Left renal cortex interstitium (tissue), 4 donors: Measurements from ENCODE around the gene TTLL11. TPM values are rescaled to one million over a fixed set of nuclear protein-coding genes. Genes with fewer than 3 reads are reported as not detected.

Experiments
- DNase-seq, 4 donors: peaks; one replicate each; pipeline ENCODE4 v3.0.0-alpha.2; 2013; ENCODE audit warnings: low read depth in 4 of 4, low spot score in 2 of 4, missing footprints in 1 of 4
- polyA plus RNA-seq, 4 donors: library from polyadenylated mRNA; unstranded; fragments of 120-200 nt; gene quantifications; one replicate each; pipeline ENCODE4 v1.2.1, GENCODE V29; 2013; ENCODE audit not compliant: insufficient read length in 4 of 4

Gene TTLL11, protein sequence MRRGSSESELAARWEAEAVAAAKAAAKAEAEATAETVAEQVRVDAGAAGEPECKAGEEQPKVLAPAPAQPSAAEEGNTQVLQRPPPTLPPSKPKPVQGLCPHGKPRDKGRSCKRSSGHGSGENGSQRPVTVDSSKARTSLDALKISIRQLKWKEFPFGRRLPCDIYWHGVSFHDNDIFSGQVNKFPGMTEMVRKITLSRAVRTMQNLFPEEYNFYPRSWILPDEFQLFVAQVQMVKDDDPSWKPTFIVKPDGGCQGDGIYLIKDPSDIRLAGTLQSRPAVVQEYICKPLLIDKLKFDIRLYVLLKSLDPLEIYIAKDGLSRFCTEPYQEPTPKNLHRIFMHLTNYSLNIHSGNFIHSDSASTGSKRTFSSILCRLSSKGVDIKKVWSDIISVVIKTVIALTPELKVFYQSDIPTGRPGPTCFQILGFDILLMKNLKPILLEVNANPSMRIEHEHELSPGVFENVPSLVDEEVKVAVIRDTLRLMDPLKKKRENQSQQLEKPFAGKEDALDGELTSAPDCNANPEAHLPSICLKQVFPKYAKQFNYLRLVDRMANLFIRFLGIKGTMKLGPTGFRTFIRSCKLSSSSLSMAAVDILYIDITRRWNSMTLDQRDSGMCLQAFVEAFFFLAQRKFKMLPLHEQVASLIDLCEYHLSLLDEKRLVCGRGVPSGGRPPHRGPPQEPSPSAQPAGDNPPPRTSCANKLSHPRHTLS
- 1 to 10 TPM; 6.4 to 7.8 (median 7.0) TPM for polyA plus RNA-seq

- DNase-seq: peak in 3 of 4 donors; percentile 74 to 90 (median 78)
Measured at GRCh38 chr9:122092611-122093506, at the start of gene TTLL11. TTLL11 (minus strand) TSS chr9:122093308; CDS start chr9:122093148, 160 bp downstream.

GRCh38 chr9:122141671-122142070, 48.6 kb upstream of the TTLL11 start:
- no peak for DNase-seq

GRCh38 chr9:122140368-122141193, 47.5 kb upstream of the TTLL11 start:
- DNase-seq: no peak

- no peak for DNase-seq
Measured at GRCh38 chr9:122138560-122139268, 45.6 kb upstream of the TTLL11 start.

DNA sequence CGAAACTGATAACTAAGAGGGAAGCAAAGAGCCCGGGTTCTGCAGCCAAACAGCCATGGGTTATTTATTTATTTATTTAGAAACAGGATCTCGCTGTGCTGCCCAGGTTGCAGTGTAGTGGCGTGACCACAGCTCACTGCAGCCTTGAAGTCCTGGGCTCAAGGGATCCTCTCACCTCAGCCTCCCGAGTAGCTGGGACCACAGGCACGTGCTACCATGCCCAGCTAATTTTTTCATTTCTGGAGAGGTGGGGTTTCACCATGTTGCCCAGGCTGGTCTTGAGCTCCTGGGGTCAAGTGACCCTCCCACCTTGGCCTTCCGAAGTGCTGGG, 42.4 kb upstream of the TTLL11 start:
- DNase-seq: no peak

DNA sequence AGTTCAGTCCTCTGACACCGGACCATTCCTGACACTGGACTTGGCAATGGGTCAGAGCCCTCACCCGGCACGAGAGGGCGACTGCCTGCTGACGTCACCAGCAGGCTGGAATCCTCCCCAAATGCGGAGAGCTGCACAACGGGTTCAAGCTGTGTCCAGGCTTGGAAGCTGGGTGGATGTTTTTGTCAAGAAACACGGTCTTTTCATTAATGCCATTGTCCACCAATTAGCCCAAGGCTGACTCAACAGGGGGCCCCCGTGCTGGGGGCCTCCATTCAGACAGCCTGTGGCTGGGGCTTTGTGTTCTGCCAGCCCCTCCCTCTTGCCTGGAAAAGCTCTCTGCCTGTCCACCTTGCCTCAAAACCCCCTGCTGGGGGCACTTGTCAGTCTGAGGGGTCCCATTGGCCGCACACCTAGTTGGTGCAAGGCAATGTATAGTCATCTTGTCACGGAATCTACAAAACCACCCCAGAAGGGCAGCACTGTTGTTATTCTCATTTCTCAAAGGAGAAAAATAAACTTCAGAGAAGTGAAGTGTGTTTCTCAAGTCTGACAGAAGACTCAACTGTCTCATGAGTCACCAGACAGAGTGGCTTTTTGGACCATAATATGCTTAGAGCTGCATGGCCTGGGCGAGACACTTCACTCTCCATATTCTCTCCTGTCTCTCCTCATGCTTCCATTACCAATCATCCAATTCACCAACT, 41.9 kb upstream of the TTLL11 start:
- no peak for DNase-seq

DNA sequence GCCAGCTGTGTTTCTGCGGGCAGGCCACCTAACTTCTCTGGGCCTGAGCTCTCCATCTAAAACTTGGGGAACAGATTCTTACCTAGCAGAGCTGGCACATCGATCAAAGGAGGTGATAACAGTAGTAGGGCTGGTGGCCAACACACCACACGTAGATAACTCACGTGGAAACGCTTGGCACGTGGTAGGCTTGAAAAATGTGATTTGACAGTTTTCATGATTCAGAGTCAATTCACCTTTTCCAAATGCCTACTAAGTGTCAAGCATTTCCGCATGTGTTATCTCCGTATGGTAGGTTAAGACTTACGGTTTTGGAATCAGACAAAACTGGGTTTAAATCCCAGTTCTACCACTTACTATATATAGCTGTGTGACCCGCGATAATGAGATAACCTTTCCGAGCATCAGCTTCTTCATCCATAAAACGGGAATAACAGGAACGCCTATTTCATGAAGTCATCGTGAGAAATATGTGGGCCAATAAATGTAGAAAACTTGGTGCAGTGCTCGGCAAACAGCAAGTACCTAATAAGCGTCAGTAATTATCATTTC, 41.0 kb upstream of the TTLL11 start:
- DNase-seq: no peak

DNA sequence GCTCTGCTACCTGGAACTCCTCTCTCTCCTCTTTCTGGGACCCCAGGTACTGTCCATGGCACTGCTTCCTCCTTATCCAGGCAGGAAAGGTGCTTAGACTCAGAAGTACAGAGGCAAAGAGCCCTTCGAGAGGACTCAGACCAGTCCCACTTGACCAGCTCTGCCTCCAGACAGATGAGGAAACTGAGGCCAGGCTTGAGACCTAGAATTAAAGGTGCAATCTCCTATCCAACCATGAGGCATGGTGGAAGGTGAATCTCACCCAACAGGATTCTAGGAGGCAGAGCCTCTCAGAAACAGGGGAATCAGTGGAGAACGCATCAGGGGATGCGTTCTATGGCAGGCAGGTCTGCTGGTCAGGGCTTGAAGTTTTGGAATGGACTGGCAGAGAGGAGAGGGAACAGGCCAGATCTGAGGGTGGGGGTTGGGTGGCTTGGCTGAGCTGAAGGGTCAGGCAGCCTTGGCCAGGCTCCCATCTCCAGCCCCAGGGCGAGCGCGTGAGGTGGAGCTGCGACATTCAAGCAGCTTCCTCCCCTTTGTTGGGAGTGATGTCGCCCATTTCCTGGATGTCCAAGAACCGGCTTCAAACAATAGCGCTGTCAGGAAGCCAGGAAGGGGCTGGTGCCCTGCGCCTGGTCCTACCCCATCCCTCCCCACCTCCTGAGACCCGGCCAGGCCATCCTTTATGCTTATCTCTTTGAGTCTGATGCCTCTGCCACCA, 40.3 kb upstream of the TTLL11 start:
- no peak for DNase-seq

GRCh38 chr9:122132539-122132938, 39.4 kb upstream of the TTLL11 start:
- no peak for DNase-seq

DNA sequence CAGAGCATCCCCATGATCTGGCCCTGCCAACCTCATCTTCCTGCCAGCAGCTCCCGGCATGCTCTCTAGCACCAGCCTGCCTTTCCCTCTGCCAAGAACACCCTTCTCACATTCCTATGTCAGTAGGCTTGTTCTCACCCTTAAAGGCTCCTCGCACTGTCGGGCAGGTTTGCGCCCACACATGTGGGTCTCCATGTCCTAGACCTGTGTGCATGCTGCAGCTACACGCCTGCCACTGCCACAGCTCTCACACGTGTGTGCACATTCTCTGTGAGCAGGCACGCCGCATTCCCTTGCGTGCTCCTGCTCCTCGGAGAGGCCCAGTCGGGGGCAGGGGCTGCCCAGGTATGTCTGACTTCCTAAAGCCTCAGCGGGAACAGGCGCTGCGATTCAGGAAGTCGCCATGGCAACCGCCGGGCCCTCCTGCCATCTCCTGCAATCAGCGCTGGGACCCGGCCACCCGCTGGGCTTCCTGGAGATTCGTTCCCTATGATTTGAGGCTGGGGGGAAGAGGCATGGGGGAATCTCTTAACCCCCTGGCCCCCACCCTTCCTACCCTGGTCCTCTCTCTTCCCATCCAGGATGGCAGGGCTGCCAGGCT, 38.4 kb upstream of the TTLL11 start:
- DNase-seq: peak in 1 of 4 donors; percentile 20

GRCh38 chr9:122130837-122131236, 37.7 kb upstream of the TTLL11 start:
- DNase-seq: no peak

GRCh38 chr9:122129969-122130368, 36.9 kb upstream of the TTLL11 start:
- DNase-seq: no peak

GRCh38 chr9:122128969-122129343, 35.8 kb upstream of the TTLL11 start:
- DNase-seq: no peak

DNA sequence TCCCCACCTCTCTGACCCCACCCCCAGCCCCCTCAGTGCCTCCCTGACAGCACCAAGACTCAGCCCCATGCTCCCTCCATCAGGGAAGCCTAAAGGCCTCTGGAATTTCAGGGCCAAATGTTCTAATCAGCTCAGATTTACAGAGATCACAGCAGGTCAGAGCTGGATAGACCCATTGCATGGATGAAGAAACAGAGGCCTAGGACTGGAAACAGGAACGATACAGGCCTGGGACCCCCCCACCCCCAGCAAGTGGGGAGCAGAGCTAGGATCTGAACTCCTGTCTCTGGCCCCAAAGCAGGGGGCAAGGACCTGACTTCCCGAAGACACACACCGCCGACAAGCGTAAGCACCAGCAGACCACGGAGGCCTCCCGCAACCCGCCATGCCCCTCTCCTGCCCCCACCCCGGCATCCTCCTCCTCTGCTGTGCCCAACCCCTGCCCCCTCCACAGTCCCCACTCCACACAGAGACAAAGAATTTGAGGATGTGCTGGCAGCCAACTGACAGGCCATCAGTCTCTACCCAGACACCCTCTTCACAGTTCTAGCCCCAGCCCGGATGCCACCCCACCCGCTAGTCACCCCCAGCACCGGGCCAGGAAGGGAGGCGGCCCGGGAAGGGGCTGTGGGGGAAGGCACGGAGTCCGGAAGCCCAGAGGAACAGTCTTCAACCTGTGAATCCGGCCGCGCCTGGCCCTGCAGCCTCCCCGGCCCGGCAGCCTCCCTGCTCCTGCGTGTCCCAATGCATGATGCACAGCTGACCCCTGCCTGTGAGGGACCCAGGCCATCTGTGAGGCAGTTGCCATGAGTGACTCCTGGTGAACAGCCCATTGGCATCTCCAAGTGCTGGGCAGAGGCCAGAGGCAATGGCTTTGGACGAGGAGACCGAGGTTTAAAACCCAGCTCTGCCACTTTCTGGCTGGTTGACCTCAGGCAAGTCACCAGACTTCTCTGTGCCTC, 35.2 kb upstream of the TTLL11 start:
- DNase-seq: no peak

DNA sequence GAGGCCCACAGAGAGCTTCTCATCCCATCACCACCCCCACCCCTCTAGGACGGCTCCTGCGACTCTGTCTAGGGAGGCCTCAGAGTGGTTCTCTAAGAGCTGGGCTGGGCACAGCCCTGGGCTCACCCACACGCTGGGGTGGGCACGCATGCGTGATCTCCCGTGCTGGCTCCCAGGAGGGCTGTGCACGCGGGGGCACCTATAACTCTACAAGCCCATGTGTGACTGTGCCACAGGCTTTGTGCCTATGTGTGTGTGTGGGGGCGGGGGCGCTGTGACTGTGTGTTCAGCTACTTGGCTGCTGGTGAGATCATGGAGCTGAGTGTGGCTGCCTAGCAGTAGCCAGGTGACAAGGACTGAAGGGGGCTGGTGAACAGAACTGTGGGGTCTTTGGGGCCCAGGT, 34.3 kb upstream of the TTLL11 start:
- DNase-seq: no peak
